ENCODE data around the gene DRD3.
A peak's percentile ranks its signal among the peaks of the same experiment; 100 is the strongest.

Gene DRD3

DNA sequence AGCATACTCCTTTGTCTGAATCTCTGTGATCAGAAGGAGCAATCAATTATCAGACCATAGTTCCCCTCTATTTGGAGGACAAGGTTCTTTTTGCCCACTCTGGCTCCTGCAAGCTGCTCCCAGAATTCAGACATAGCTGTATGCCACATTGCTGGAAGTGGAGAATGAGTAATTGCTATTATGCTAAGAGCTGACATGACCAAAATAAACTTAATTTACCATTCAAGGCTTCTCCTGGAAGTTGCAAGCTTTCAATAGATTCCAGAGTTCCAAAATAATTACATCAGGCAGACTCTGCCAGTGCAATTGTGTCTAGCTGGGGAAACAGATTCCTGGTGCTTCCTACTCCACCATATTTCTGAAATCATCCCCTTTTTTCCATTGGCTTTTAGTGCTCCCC lies 7.6 kb upstream of the DRD3 start:
- DNase-seq (ENCODE audit: low spot score): peak; percentile 48

DNA sequence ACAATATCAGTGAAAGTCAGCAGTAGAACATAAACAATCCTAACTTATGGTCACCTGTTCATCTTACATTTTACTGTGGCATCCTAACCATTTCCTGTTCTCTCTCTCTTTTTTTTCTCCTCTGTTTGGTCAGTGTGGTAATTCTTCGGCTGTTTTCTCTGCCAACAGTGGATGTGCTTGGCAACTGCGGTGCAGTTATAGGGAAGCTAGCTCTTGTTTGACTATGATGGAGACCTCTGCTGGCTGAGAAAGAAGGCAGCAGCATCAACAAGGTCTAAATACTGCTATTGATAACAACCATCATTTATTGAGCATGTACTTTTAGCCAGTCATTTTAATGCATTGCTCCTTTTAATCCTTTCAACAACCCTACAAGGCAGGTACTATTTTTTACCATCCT lies 723 bp upstream of the DRD3 start:
- DNase-seq (ENCODE audit: low spot score): peak; percentile 36

DNA sequence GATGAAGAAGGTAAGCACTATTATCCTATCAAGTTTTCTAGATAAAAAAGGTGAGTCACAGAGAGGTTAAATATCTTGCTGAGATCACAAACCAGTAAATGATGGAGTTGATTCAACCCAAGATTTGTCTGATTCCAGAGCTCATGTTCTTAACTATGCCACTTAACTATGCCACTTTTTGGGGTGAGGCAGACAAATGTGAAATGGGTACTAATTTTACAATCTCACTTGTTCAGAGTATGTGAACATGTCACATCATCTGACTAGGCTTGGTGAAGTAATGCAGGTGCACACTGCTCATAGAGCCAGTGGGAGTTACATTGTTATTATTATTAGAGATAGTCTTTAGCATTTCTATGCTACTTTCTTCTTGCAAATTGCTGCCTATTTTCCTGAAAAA lies 2.0 kb downstream of the DRD3 start:
- no peak for DNase-seq (ENCODE audit: low spot score)

DNA sequence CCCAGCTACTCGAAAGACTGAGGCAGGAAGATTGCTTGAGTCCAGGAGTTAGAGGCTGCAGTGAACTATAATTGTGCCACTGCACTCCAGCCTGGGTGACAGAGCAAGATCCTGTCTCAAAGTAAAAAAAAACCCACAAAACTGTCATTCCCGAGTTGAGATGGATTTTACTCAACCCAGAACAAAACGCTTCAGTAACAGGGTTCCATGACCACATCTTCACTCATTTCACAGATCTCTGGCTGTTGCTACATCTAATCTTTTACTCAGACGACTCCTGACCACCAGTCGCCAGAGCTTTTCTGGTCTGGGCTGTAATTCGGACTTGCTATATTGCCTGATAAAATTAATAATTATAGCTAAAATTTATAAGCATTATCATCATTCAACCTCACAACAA lies 2.4 kb downstream of the DRD3 start:
- DNase-seq (ENCODE audit: low spot score): no peak

DNA sequence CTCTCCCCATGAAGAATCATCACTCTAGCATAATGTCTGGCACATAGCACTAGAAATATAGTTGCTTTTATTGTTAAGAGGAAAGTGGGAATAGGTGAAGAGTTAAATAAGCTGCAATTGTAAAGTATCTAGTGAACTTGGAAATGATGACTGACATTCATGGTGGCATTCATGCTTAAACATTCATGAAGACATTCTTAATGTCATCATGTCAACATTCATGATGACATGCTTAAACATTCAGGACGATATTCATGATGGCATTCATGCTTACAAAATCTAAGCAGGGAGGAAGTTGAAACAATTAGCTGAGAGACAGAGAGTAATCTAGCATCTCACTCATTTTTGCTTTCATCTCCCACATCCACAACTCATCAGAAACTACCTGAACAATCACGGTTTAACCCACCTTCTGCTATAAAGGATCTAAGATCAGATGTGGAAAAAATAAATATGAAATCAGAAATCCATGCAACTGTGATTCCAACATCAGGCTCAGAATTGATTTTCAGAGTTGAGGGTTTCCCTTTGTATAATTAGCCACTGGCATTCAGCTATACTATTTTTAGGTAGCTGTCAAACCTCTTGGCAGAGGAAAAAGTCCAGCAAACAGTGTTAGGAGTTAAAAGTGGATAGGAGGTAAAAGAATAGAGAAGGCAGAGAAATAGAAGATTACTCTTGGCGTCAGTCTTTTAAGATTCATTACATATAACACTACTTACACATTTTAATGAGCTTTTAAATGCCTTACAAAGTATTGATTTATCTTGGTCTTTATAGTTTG lies 3.5 kb downstream of the DRD3 start:
- no peak for DNase-seq (ENCODE audit: low spot score)

DNA sequence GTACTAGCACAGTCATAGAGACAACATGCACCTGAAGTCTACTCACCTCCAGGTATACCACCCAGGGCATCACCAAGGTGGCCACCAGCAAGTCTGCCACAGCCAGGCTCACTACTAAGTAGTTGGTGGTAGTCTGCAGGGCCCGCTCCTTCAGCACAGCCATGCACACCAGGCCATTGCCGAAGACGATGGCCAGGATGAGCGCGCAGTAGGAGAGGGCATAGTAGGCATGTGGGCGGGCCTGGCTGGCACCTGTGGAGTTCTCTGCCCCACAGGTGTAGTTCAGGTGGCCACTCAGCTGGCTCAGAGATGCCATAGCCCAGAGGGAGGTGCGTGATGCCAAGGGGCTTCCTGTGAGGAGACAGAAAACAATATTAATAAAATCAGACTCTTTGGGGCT lies 7.2 kb downstream of the DRD3 start:
- no peak for DNase-seq (ENCODE audit: low spot score)

DNA sequence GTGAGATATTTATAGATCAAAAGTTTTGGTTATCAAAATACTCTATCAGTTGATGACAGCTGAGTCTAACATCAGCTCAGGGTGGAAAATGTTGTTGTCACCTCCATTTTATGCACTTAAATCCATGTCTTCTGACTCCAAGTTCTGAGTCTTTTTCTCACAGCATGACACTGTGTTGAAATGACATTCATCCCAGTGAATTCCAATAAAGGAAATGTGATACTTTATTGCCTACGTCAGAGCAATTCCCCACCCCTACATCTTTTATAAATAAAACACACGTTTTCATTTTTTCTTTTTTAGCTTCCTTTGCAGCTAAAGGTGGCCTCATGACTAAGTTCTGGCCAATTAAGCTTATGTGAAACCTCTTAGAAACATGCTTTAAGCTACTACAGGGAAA lies 10.7 kb downstream of the DRD3 start:
- no peak for DNase-seq (ENCODE audit: low spot score)

DNA sequence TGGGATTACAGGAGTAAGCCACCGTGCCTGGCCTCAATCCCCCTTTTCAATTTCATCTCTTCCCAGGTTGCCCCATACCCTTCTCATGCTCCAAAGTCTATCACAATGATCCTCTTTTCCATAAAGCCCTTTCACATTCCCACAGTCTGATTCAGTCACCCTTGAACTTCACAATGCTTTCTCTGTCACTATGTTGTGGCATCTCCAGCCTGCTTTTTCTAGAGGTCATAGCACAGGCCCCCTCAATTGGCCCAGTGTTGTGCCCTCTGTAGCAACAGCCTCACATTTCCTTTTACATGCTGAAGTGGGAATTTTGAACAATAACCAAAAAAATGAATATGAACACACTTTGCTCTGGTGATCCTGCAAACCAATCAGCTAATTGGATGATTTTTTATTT lies 21.5 kb downstream of the DRD3 start:
- no peak for DNase-seq (ENCODE audit: low spot score)

DNA sequence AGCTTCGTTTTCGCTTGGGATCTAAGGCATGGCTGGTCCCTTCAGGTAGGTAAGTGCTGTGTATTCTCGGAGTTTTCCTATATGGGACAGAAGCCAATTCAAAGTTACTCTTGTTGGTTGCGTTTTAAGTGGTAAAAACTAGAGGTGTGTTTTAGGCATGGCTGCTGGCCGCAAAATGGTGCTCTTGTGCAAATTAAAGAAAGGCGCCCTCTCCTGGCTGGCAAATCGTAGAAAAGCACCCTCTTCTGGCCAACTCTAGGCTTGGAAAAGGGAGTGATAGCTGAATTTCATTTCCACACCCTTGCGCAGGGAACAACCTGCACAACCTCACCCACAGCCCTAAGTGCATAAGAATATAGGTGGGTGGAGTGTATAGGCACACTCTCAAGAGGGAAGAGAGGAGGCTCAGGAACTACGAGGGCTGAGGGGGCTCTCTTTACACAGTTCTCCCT lies 23.5 kb downstream of the DRD3 start:
- DNase-seq (ENCODE audit: low spot score): no peak

DNA sequence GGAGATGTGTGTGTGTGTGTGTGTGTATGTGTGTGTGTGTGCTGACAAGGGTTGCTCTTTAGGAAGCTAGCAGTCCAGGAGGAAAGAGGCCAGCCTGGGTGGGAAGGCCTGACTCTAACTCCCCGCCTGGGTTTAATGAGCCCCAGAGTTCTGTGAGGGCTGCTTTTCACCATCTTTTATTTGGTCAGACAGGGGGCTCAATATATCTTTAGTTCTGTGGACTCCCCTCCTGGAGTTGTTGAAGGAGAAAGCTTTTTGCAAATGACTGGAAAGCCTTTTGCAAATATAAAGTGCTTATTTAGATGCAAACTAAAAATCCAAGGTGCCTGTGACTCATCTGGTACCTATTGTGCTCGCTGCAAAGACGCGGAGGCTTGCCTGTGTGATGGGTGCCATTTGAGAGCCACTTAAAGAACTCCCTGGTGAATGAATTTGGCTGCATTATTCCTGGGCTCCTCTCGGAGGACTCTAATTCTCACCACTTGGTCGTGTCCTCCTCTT lies 24.5 kb downstream of the DRD3 start:
- no peak for DNase-seq (ENCODE audit: low spot score)

DNA sequence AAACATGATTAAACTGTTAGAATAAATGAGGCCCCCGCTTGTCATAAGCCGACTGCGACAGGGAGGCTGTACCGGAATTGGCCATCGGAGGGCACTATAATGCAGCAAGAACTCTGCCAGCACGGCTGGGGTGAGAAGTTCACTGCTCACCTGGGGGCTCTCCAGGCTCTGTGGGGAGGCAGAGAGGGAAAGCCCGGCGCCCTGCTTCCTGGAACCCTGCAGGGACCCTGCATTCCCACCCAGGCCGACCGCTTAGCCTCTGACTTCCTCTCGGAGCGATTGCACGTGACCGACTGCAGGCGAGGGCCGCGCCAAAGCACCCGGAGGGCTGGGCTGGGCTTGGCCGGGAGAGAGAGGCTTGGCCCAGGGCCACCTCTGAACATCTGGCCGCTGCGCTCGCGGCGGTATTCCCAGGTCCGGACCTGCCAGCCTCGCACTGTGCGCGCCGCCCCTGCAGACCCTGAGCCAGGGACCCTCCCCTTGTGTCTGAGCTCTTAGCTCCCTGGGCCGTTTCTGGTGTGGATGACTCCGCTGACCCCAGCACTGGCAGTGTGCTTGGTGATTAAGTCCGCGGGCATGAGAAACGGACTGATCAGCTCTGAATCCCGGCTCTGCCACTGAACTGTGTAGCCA lies 26.2 kb downstream of the DRD3 start:
- peak; percentile 74 for DNase-seq (ENCODE audit: low spot score)

DNA sequence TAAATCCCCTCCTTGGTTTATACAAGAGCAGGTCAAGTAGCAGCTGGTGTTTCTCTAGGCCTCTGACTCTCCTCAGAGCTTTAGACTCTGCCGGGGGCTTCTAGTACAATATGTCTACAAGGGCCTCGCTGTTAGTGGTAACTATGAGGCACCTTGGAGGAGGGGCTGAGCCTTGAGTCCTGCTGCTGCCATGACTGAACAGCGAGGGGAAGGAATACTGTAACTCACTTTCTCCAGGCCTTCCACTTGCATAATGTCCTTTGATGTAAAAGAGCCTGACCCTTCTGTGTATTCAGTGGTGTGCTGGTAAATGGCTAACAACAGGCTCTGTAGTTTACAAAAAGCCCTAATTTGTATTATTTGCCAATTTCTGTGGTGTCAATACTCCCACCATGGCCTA lies 27.8 kb downstream of the DRD3 start:
- DNase-seq (ENCODE audit: low spot score): no peak

DNA sequence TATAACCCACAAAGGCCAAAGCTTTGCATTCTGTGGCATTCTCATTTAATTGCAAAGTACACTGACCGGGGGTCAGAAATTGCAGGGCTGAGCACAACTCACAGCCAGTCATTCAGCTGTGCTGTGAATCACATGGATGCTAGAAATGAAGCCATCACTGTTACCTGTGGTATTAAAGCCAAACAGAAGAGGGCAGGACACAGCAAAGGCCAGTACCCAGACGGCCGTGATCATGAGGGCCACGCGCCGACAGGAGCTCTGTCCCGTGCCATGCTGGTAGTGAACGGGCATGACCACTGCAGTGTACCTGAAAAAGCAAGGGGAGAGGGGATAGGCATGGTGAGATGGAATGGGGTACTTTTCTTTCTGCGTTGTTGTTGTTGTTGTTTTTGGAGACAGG lies 31.6 kb downstream of the DRD3 start:
- no peak for DNase-seq (ENCODE audit: low spot score)

DNA sequence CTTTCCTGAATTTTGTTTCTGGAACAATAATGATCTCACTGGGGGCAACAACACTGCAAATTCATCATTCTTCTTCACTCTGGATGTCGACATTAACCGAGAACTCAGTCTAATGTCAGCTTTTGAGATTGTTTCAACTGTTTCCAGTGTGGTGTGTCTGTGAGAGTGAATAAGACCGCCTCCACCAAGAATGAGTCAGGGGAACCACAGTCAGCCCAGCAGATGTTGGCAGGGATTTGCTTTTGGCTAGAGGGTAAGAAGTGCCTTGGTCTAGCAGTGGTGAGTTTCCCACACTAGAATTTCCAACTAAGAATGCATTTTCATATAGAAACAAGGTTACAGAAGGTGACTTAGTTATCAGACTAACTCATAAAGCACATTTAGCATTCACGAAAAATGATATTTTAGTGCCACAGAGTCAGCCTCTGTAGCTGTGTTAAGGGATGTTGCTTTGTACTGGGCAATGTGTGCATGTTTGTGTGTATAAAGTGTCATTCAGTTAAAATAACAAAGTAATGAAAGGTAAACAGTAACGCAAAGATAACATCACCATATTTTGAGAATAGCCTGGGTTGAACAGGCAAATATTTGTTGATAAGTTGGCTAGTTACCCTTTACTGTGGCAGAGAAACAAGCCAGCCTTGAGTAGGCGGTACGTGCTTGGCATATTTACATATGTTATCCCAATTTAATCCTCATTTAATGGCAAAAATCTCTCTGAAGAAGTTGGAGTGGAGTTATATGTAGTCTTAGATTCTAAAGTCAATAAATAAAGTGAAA lies 33.8 kb downstream of the DRD3 start:
- no peak for DNase-seq (ENCODE audit: low spot score)

DNA sequence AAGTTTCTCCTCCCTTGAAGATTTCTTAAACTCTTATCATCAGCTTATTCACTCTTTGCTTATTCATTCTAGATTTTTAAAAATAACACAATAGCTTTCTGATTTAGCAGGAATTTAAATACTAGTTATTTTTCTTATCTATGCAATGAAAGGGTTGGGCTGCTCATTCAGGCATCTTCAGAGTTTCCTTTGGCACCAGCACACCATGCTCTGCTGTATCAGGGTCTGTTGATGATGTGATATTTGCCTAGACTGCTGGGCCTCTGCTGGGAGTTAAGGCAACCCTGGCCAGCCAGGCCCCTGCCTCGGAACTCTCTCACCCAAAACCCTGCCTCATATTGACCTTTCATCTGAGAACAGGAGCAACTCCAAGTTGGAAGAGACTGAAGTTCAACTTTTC lies 35.0 kb downstream of the DRD3 start:
- DNase-seq (ENCODE audit: low spot score): no peak

DNA sequence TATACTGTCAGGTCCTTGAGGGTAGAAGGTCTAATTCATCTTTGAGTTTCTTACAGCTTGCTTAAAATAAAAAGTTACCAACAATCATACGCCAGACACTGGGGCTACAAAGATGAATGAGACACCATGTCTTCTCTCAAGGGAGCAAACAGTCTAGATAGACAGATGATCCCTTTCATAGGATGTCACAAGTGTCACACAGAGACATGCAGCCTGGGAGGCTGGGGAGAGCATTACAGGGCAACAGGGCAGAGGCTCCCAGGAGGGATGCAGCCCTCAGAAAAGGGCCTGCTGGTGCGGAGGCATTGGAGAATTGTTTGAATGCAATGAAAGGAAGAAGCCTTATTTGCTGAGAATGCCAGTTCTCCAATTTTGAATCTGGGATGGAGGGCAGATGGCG lies 39.0 kb downstream of the DRD3 start:
- no peak for DNase-seq (ENCODE audit: low spot score)

DNA sequence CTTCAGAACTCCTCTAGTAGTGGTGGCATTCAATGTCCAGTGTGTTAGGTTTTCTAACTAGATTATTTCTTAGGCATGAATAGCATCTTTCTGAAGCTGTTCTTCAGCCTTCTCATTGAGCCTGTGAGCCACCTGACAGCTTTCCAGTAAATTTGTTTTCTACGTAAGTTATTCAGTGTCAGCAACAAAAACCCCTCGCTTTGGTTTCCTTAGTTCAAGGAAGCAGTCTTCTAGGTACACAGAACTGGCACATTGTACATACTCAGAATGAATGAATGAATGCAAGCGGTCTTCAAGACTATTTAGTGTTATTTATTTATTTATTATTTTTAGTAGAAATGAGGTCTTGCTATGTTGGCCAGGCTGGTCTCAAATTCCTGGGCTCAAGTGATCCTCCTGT lies 44.9 kb downstream of the DRD3 start:
- DNase-seq (ENCODE audit: low spot score): no peak

DNA sequence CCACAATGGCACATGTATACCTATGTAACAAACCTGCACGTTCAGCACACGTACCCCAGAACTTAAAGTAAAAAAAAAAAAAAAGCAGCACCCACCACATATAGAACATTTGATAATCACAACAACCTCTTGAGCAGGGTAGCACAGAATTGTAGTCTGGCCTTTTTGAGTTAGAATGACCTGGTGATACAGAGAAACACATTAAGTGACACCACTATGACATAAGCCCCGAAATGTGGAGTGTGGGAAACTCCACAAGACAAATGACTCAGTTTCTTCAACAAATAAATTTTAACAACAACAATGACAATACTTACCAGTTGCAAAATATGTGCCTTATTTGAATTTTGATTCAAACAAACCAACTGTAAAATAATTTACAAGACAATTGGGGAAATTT lies 46.4 kb downstream of the DRD3 start:
- DNase-seq (ENCODE audit: low spot score): no peak

DNA sequence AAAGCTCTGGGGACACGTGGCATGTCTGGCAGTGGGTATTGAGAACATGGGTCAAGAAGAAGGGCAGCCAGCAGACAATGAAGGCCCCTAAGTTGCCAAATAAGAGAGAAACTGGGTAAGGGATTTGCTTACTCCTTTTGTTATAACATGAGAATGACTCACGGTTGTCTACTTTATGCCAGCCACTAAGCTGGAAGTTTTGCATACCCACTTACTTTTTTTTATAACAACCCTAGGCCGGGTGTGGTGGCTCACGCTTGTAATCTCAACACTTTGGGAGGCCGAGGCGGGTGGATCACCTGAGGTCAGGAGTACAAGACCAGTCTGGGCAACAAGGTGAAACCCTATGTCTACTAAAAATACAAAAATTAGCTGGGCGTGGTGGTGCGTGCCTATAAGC lies 50.0 kb downstream of the DRD3 start:
- DNase-seq (ENCODE audit: low spot score): no peak

DNA sequence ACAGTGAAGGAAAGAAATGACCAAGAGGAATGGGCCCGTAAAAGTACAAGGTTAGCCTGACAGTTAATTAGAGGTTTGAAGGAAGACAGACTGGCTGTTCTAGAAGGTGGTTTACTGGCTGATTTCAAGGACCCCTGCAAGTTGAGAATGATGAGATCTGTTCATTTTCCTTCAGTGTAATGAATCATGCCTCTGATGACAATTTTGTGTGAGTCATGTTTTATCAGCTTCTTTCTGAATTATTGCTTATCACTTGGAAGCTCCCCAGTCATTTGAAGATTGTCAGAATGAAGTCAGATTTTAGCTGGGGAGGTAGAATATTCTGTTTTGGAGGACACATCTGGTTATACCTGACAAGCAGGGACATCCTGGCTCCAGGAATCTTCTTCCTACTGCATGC lies 50.6 kb downstream of the DRD3 start:
- DNase-seq (ENCODE audit: low spot score): peak; percentile 82

DNA sequence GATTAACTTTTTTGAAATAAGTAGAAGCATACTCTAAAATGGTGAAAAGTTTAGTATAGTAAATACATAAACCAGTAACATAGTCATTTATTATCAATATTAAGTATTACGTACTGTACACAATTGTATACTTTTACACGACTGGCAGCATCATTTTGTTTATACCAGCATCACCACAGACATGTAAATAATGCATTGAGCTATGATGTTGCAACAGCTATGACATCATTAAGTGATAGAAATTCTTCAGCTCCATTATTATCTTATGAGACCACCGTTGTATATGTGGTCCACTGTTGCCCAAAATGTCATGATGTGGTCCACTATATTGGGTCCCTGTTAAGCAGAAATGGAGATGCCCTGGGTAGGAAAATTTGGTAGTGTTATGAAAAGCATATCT lies 51.3 kb downstream of the DRD3 start:
- DNase-seq (ENCODE audit: low spot score): no peak

DNA sequence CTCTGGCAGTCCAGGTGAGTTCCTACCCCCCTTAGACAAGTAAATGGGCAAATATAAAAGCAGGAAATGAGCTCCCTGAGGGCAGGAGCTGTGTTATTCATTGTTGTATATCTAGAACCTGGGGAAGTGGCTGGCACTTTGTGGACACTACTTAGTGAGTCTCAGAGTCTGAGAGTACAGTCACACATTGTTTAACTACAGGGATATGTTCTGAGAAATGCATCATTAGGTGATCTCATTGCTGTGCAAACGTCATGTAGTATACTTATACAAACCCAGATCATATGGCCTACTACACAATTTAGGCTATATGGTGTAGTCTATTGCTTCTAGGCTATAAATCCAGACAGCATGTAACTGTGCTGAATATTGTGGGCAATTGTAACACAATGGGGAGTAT lies 52.4 kb downstream of the DRD3 start:
- no peak for DNase-seq (ENCODE audit: low spot score)
